MV-4-11 (cell line): ENCODE results near the gene MAP3K20.
"Not testable (repeated sequence)": the region's sequence is repeated elsewhere in the genome, so short reads cannot be mapped to it uniquely, and the experiment has no call there.

ENCODE experiments used
- DNase-seq: peaks from one replicate; lab custom pipeline; 2025; lab: John Stamatoyannopoulos, UW

Gene MAP3K20

DNA sequence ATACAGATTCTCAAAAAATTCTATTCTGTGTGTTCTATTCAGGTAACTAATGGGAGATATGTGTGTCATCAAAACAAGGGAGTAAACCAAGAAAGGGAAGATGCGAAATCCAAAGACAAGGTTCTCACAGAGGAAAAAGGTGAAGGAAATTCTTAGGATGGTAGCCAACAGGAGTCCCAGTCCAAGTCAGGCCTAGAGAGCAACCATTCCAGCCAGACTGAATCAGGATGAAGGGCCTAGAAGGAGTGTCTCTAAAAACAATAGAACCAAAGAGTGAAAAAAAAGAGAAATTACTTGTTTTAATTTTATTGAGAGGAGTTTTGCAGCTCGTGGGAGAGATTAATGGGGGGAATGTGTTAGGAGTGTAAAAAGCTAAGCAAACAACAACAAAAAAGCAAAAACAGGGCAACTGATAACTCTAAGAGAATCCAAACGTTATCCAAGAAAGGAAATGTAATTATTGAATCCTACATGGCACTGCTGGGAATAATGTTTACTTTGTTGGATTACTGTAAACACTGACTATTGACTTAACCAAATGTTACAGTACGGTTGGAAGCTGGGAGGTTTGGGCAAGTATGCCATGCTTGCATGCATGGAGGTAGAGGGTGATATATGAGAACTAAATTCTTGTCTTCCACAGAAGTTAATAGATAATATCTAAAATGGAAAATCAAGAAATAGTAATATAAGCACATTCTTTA is 12.3 kb downstream of the MAP3K20 start:
- no peak for DNase-seq

DNA sequence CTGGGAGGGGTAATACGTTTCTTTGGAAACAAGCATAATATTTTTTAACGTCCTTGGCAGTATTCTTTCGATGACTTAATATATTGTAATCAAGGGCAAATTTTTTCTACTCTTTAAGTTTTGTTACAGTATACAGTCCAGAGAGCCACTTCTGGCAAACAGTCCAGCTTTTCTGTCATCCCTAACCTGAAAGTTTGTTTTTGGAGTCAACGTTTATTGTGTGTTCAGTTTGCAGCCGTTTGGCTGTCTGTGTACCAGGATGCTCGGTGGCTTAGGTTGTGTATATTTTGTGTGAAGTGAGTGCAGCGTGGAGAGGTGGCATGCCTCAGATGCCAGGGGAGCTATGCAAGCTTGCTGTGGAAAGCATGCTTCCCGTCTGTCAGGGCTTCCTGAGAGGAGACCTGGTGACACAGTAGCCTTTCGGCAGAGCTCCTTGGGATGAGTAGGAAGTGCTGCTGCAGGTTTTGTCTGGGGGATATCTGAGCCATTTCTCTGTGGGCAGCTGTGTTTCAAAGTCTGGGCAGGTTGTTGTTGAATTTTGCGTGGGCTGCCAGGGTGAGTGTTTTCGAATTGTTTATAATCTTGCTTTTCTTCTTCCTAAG is 14.7 kb downstream of the MAP3K20 start:
- no peak for DNase-seq

GRCh38 chr2:173090973-173091660 is 15.5 kb downstream of the MAP3K20 start:
- no peak for DNase-seq

DNA sequence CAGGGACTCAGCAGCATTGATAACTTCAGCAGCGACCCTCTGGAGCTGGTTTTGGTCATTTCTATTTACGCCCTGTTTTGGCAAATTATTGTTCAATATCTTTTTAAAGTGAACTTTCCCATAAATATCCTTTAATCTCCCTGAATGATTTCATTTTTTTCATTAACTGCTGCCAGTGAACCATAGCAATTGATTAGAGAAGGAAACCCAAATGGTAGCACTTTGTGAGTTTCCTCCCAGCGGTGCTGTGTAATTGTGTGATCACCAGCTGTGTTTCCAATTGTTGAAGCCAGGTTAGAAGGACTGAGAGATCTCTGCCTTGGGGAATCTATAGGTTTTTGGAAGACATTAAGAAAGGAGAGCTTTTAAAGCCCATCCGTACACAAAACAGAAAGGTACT is 16.3 kb downstream of the MAP3K20 start:
- no peak for DNase-seq

DNA sequence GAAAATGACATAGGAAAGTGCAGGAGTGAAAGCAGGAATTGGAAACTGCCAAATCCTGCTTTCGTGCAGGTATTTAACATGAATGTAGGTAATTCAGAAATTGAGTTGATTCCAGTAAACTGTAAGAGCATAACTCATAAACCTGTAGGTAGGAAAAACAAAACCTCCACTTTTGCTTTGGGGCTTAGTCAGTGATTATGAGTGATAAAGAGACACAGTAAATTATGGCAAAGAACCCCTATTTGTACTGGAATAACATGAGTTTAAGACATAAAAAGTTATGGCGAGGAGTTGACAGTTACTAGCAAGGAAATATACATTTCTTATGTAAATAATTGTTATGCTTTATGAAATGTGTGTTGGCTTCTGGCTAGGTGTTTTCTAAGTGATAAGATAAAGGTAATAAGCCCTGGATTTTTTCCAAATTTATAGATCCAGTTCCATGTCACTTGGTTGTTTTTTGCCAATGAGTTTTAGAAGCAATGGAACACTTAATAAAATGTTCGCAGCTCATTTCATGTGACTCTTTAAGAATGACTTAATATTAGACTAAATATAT is 17.3 kb downstream of the MAP3K20 start:
- no peak for DNase-seq

DNA sequence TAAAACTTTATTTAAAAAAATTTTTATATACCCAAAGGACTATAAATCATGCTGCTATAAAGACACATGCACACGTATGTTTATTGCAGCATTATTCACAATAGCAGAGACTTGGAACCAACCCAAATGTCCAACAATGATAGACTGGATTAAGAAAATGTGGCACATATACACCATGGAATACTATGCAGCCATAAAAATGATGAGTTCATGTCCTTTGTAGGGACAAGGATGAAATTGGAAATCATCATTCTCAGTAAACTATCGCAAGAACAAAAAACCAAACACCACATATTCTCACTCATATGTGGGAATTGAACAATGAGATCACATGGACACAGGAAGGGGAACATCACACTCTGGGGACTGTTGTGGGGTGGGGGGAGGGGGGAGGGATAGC is 18.0 kb downstream of the MAP3K20 start:
- DNase-seq: not testable (repeated sequence)

DNA sequence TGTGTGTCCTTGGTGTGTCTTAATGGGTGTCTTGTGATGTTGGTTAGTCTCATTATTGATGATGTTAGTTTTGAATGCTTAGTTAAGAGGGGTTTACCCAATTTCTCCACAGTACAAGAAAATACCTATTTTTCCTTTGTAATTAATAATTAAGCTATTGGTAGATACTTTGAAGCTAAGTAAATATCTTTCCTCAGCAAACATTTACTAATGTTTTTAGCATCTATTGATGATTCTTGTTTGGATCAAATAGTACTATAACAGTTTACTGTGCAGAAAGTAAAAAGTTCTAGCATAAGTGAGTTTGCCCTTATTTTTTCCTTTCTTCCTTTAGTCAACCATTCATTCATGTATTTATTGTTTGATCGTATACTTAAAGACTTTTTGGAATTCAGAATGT is 19.1 kb downstream of the MAP3K20 start:
- DNase-seq: no peak

DNA sequence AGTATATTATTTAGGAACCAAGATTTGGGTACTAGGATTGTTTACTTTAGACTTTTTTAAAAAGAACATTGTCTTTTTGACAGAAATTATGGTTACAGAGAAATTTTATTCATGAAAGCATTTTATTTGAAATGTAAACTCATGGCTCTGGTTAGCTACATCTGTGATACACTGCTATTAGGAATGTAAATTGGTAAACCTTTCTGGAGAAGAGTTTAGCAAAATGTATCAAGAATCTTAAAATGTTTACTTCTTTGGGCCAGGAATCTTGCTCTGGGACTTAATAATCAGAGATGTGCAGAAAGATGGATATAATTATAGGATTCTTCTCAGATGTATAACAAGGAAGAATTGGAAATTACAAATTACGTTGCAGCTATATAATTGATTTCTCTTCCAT is 19.7 kb downstream of the MAP3K20 start:
- DNase-seq: no peak

GRCh38 chr2:173099271-173099670 is 23.6 kb downstream of the MAP3K20 start:
- DNase-seq: no peak

- DNase-seq: no peak
Observed at GRCh38 chr2:173099804-173100203, 24.2 kb downstream of the MAP3K20 start.

GRCh38 chr2:173101687-173102086 is 26.0 kb downstream of the MAP3K20 start:
- peak; percentile 53 for DNase-seq

- DNase-seq: no peak
Observed at GRCh38 chr2:173104156-173104555, 28.5 kb downstream of the MAP3K20 start.

GRCh38 chr2:173106959-173107628 is 31.4 kb downstream of the MAP3K20 start:
- DNase-seq: no peak

GRCh38 chr2:173107629-173108022 is 32.0 kb downstream of the MAP3K20 start:
- DNase-seq: no peak

- DNase-seq: no peak
Observed at GRCh38 chr2:173109253-173110188, 33.9 kb downstream of the MAP3K20 start.

GRCh38 chr2:173117678-173118077 is 42.0 kb downstream of the MAP3K20 start:
- DNase-seq: no peak

DNA sequence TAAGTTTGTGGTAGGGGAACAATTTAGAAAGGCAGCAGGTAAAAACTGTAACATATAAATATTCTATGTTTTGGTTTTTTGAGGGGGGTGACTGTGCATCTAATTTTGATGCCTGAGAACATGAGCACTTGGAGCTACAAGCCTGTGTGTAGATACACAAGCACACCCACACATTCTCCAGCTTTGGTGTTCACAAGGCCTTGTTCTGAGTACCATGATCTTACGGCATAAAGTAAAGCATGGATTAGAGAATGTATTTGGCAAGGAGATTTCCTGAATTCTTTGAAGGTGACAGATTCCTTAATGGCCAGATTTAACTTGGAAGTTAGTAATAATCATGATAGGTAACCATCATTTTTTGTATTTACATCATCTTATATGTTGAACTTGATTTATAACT is 42.7 kb downstream of the MAP3K20 start:
- no peak for DNase-seq

- no peak for DNase-seq
Observed at GRCh38 chr2:173119069-173119807, 43.6 kb downstream of the MAP3K20 start.

DNA sequence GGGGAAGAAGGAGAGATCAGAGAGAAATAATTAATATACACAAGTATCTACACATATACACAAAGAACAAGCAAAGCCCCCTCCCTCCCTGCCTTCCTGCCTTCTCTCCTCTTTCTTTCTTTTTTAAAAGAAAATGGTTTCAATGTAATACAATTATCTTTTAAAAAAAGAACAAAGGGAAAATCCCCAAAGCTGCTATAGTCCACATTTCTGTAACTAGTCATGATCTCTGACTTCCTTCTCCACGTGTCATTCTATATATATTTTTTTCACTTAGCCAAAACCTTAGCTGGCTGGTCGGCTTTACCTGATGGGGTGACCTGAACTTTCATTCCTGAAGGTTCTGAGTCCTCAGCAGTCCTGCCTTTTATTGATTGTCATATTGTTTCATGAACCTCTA is 44.3 kb downstream of the MAP3K20 start:
- no peak for DNase-seq

GRCh38 chr2:173122936-173123335 is 47.3 kb downstream of the MAP3K20 start:
- DNase-seq: no peak

- DNase-seq: no peak
Observed at GRCh38 chr2:173124441-173124840, 48.8 kb downstream of the MAP3K20 start.
